Activated CD8-positive, alpha-beta T cell treated with anti-CD3 and anti-CD28 coated beads for 36 hours (primary cell): ENCODE measurements around the gene DLGAP1. TPM values are rescaled to one million over a fixed set of nuclear protein-coding genes. Genes with fewer than 3 reads are reported as not detected.
A peak's percentile ranks its signal among the peaks of the same experiment; 100 is the strongest.

Experiments
- ATAC-seq: fragments of 200-7000 bp; cut with Tn5 transposase; one replicate; pipeline ENCODE4 v1.10.0; 2021; ENCODE audit warnings: mild to moderate bottlenecking, moderate library complexity
- CTCF ChIA-PET: fragments of 350-600 bp; sonication (Branson Sonifier 250); formaldehyde crosslinking; loops from one replicate; lab custom pipeline; 2021; ENCODE audit warnings: antibody characterized with exemption; lab: Charles Lee
- POLR2A ChIA-PET: fragments of 350-600 bp; sonication (Branson Sonifier 250); formaldehyde crosslinking; loops from one replicate; lab custom pipeline; 2021; ENCODE audit warnings: antibody characterized with exemption; lab: Charles Lee
- DNase-seq: peaks from one replicate; pipeline ENCODE4 v3.0.0-alpha.2; 2020
- H3K27ac Mint-ChIP-seq: one replicate; pipeline ENCODE4 v1.8.0; 2021; ENCODE audit warnings: mild to moderate bottlenecking, mixed read lengths
- H3K27me3 Mint-ChIP-seq: one replicate; pipeline ENCODE4 v1.8.0; 2021; ENCODE audit warnings: mixed read lengths
- H3K36me3 Mint-ChIP-seq: one replicate; pipeline ENCODE4 v1.8.0; 2021; ENCODE audit warnings: low read depth, mixed read lengths
- H3K4me1 Mint-ChIP-seq: one replicate; pipeline ENCODE4 v1.8.0; 2021; ENCODE audit warnings: low read depth, mixed read lengths
- H3K4me3 Mint-ChIP-seq: one replicate; pipeline ENCODE4 v1.8.0; 2021; ENCODE audit warnings: mild to moderate bottlenecking, moderate library complexity, mixed read lengths
- H3K9me3 Mint-ChIP-seq: one replicate; pipeline ENCODE4 v1.8.0; 2021; ENCODE audit warnings: mixed read lengths
- CTCF ChIP-seq: fragments of 200-600 bp; IDR thresholded peaks from one replicate; pipeline ENCODE4 v1.8.0; 2022; ENCODE audit warnings: antibody characterized with exemption, mild to moderate bottlenecking
- intact Hi-C: fragments of 100-400 bp; cut with micrococcal nuclease; formaldehyde crosslinking; loops from one replicate; pipeline ENCODE4 v1.10.0; 2022
- total RNA-seq, 2 experiments: library from RNA; stranded (reverse); gene quantifications; one replicate each; pipeline ENCODE4 v1.2.3, GENCODE V29; 2021

DLGAP1 gene
- total RNA-seq, 2 experiments from 2014 or later, result not detected

- intact Hi-C loops, result no loop called here
- Mint-ChIP-seq H3K27ac (peak overlapping the region; percentile 92), H3K36me3 (peaks cover 1% of the 10 kb centered on the region), H3K27me3 (no peaks in the 10 kb centered on the region), H3K4me3 (no peak overlapping the region), H3K4me1 (peaks cover 32% of the 10 kb centered on the region), H3K9me3 (no peaks in the 10 kb centered on the region)
- ATAC-seq (no peak), DNase-seq (no peak)
- ChIA-PET CTCF (interaction anchor here (1.1 kb wide), 1 partner anchor 328 kb away, joined by 4 read pairs; no protein-coding TSS in a partner anchor), POLR2A (interaction anchor here (0.6 kb wide), 1 partner anchor 9 kb away, joined by 4 read pairs; no protein-coding TSS in a partner anchor)
- TF ChIP-seq CTCF, result no peak
These were observed 829.4 kb downstream of the DLGAP1 start for GRCh38 chr18:3625742-3626091.

GRCh38 chr18:3624935-3625741 is 830.0 kb downstream of the DLGAP1 start:
- H3K27me3 Mint-ChIP-seq, result no peaks in the 10 kb centered on the region
- intact Hi-C loops, result loop anchor here (1.0 kb wide), 1 partner anchor 19 kb away; no protein-coding TSS in a partner anchor
- POLR2A ChIA-PET, result interaction anchor here (0.6 to 4.2 kb wide), 3 partner anchors 8 to 22 kb away, joined by 4 to 21 read pairs (median 5); no protein-coding TSS in a partner anchor
- H3K4me1 Mint-ChIP-seq, result peaks cover 32% of the 10 kb centered on the region
- no peaks in the 10 kb centered on the region for H3K9me3 Mint-ChIP-seq
- CTCF ChIA-PET, result interaction anchor here (1.1 to 1.6 kb wide), 3 partner anchors 31 to 328 kb away, joined by 4 to 9 read pairs (median 4); no protein-coding TSS in a partner anchor
- ATAC-seq (peak; percentile 90), DNase-seq (peak; percentile 85)
- H3K36me3 Mint-ChIP-seq, result peaks cover 1% of the 10 kb centered on the region
- H3K27ac Mint-ChIP-seq, result peak overlapping the region; percentile 92
- peak overlapping the region; percentile 60 for H3K4me3 Mint-ChIP-seq
- no peak for TF ChIP-seq CTCF

- H3K36me3 Mint-ChIP-seq, result peaks cover 1% of the 10 kb centered on the region
- H3K4me1 Mint-ChIP-seq, result peaks cover 32% of the 10 kb centered on the region
- no peak for TF ChIP-seq CTCF
- no peaks in the 10 kb centered on the region for H3K27me3 Mint-ChIP-seq
- CTCF ChIA-PET, result interaction anchor here (1.1 to 1.6 kb wide), 3 partner anchors 30 to 327 kb away, joined by 4 to 9 read pairs (median 4); no protein-coding TSS in a partner anchor
- no peak for DNase-seq
- H3K27ac Mint-ChIP-seq, result peak overlapping the region; percentile 92
- peak overlapping the region; percentile 60 for H3K4me3 Mint-ChIP-seq
- no peak for ATAC-seq
- H3K9me3 Mint-ChIP-seq, result no peaks in the 10 kb centered on the region
- POLR2A ChIA-PET, result interaction anchor here (0.5 to 4.2 kb wide), 3 partner anchors 12 to 22 kb away, joined by 3 to 21 read pairs (median 5); no protein-coding TSS in a partner anchor
- intact Hi-C loops, result loop anchor here (1.0 kb wide), 1 partner anchor 18 kb away; no protein-coding TSS in a partner anchor
These were observed 830.6 kb downstream of the DLGAP1 start for GRCh38 chr18:3624546-3624934.

GRCh38 chr18:3623769-3624545 is 831.1 kb downstream of the DLGAP1 start:
- Mint-ChIP-seq H3K4me1 (peaks cover 32% of the 10 kb centered on the region), H3K36me3 (peaks cover 1% of the 10 kb centered on the region), H3K9me3 (no peaks in the 10 kb centered on the region), H3K27ac (peak overlapping the region; percentile 92), H3K4me3 (peak overlapping the region; percentile 60), H3K27me3 (no peaks in the 10 kb centered on the region)
- DNase-seq, result peak; percentile 57
- no peak for TF ChIP-seq CTCF
- ChIA-PET POLR2A (interaction anchor here (0.5 to 4.2 kb wide), 4 partner anchors 12 to 26 kb away, joined by 3 to 21 read pairs (median 4); no protein-coding TSS in a partner anchor), CTCF (interaction anchor here (1.4 to 1.6 kb wide), 2 partner anchors 30 to 42 kb away, joined by 4 to 9 read pairs; no protein-coding TSS in a partner anchor)
- peak; percentile 19 for ATAC-seq
- intact Hi-C loops, result loop anchor here (1.0 kb wide), 1 partner anchor 18 kb away; no protein-coding TSS in a partner anchor
